Adrenal gland (tissue), 12 donors: ENCODE measurements around the gene POLE. TPM values are rescaled to one million over a fixed set of nuclear protein-coding genes. Genes with fewer than 3 reads are reported as not detected.
A peak's percentile ranks its signal among the peaks of the same experiment; 100 is the strongest.

Experiments
- DNase-seq, 7 donors: peaks; one replicate each; pipeline ENCODE4 v3.0.0-alpha.2; 2019 to 2020
- H3K27ac ChIP-seq, 5 donors: fragments of 200-600 bp; sonication (generic) in 4 of 5; 1 replicate in 3 of 5; 2 replicates in 2 of 5; pipeline versions ENCODE4 v1.5.1 to v1.8.0; 2016 to 2020; ENCODE audit warnings: mild to moderate bottlenecking in 1 of 5
- H3K27me3 ChIP-seq: fragments of 200-600 bp; 2 replicates; pipeline ENCODE4 v1.8.0; 2021
- H3K36me3 ChIP-seq, 2 donors: fragments of 200-600 bp; replicated peaks in 1 of 2; 1 replicate in 1 of 2; 2 replicates in 1 of 2; pipeline versions ENCODE4 v1.5.1 to v1.8.0; 2018 to 2022
- H3K4me1 ChIP-seq, 2 donors: fragments of 200-600 bp; replicated peaks in 1 of 2; 1 replicate in 1 of 2; 2 replicates in 1 of 2; pipeline versions ENCODE4 v1.5.1 to v1.8.0; 2018 to 2021
- H3K4me3 ChIP-seq, 4 donors: fragments of 200-600 bp; sonication (generic) in 3 of 4; one replicate each; pipeline ENCODE4 v1.5.1; 2016 to 2018
- H3K9me3 ChIP-seq, 3 donors: fragments of 200-600 bp; sonication (generic) in 1 of 3; replicated peaks in 1 of 3; 1 replicate in 2 of 3; 2 replicates in 1 of 3; pipeline versions ENCODE4 v1.5.1 to v1.8.0; 2016 to 2021
- CTCF ChIP-seq, 6 experiments: fragments of 450-650 bp in 4 of 6; fragments of 200-600 bp in 2 of 6; sonication (generic) in 1 of 6; IDR thresholded peaks; 1 replicate in 5 of 6; 2 replicates in 1 of 6; pipeline versions ENCODE4 v1.5.1 to v1.8.0; 2016 to 2021; ENCODE audit warnings: antibody characterized with exemption in 6 of 6, mild to moderate bottlenecking in 2 of 6, moderate library complexity in 1 of 6
- POLR2A ChIP-seq, 2 donors: fragments of 450-650 bp; IDR thresholded peaks; one replicate each; pipeline ENCODE4 v1.6.1; 2017; ENCODE audit warnings: antibody characterized with exemption in 2 of 2, mild to moderate bottlenecking in 2 of 2, moderate library complexity in 1 of 2
- WGBS, 4 donors: extraction: QIAGEN DNeasy Blood & Tissue Kit in 2 of 4; methylation state at CpG; one replicate each; pipeline versions ENCODE4 v1.1.5 to v1.1.7; 2013 to 2017; 5-methylcytosine and 5-hydroxymethylcytosine counted together
- intact Hi-C, 2 donors: fragments of 100-400 bp; cut with DNase I; formaldehyde crosslinking; loops; one replicate each; pipeline versions ENCODE4 v1.14.1 to v1.15.0; 2022 to 2023
- polyA plus RNA-seq, 3 donors: library from polyadenylated mRNA; stranded (reverse); fragments of 200-250 nt in 2 of 3; fragments of 350-450 nt in 1 of 3; fragmentation: Illumina TruSeq in 1 of 3; extraction: RNeasy Lipid Tissue Mini Kit (QIAGEN cat#74804) in 1 of 3; gene quantifications; one replicate each; pipeline ENCODE4 v1.2.3, GENCODE V29; 2013 to 2014
- total RNA-seq, 9 donors: library from RNA; depleted of rRNA in 4 of 9; stranded (reverse); fragments of >200 nt in 4 of 9; fragments of 120-200 nt in 1 of 9; fragmentation: NEBNext Ultra II Directional in 1 of 9; extraction: Animal tissue kit (Norgen Biotek cat#: 25700) in 1 of 9; gene quantifications; one replicate each; pipeline versions ENCODE4 v1.1.0 to v1.2.4, GENCODE V29; 2013 to 2023
- donor health status: healthy with polysubstance abuse.
- donor health status: Bipolar disorder and iron deficiency.
- donor health status: DM: yes; HTN: yes; CAD: no.
- donor health status: DM: no; HTN: no; CAD: no.
- donor health status: DM: no; HTN: no; CAD: no.
- donor health status: DM: yes; HTN: yes; CAD: no.

Gene POLE
- total and polyA plus RNA-seq, 12 donors: 4.0 to 43.2 (median 16.1) TPM

- peaks cover 0 to 77% of the 10 kb centered on the region in 2 donors for H3K36me3 ChIP-seq
- intact Hi-C loops: no loop called here
- H3K4me3 ChIP-seq: no peak overlapping the region
- peak overlapping the region in 4 of 5 donors; percentile 17 to 84 (median 62) for H3K27ac ChIP-seq
- WGBS, 4 donors: 55 to 72% (median 59%) methylated on average over 24 of the region's 24 CpGs
- DNase-seq: peak; percentile 67 to 86 (median 77)
- peaks cover 5% of the 10 kb centered on the region in 2 donors for H3K4me1 ChIP-seq
- H3K27me3 ChIP-seq: no peaks in the 10 kb centered on the region
- TF ChIP-seq POLR2A (IDR thresholded peaks at IDR 0.05) (peak in 1 of 2 donors; percentile 6), CTCF (IDR thresholded peaks at IDR 0.05) (no peak)
- no peaks in the 10 kb centered on the region for H3K9me3 ChIP-seq
Measured at GRCh38 chr12:132729541-132730320, 42.6 kb upstream of the POLE start.

GRCh38 chr12:132728502-132728901 lies 41.4 kb upstream of the POLE start:
- H3K4me3 ChIP-seq: no peak overlapping the region
- no peak for TF ChIP-seq CTCF (IDR thresholded peaks at IDR 0.05)
- no peak for TF ChIP-seq POLR2A (IDR thresholded peaks at IDR 0.05)
- no peak for DNase-seq
- H3K27me3 ChIP-seq: no peaks in the 10 kb centered on the region
- WGBS, 4 donors: 81 to 94% (median 87%) methylated on average over 3 to 7 of the region's 7 CpGs
- H3K9me3 ChIP-seq: no peaks in the 10 kb centered on the region
- H3K36me3 ChIP-seq: peaks cover 0 to 77% of the 10 kb centered on the region in 2 donors
- peak overlapping the region in 1 of 5 donors; percentile 16 for H3K27ac ChIP-seq
- intact Hi-C loops: no loop called here
- peaks cover 5 to 12% of the 10 kb centered on the region in 2 donors for H3K4me1 ChIP-seq

GRCh38 chr12:132727091-132727794 lies 40.1 kb upstream of the POLE start:
- DNase-seq: no peak
- no peak overlapping the region for H3K4me3 ChIP-seq
- intact Hi-C loops: no loop called here
- TF ChIP-seq POLR2A (IDR thresholded peaks at IDR 0.05): no peak
- TF ChIP-seq CTCF (IDR thresholded peaks at IDR 0.05): no peak
- H3K36me3 ChIP-seq: peaks cover 0 to 79% of the 10 kb centered on the region in 2 donors
- no peaks in the 10 kb centered on the region for H3K27me3 ChIP-seq
- WGBS, 4 donors: 93 to 97% (median 95%) methylated on average over 26 to 37 of the region's 37 CpGs
- H3K27ac ChIP-seq: no peak overlapping the region
- peaks cover 5 to 13% of the 10 kb centered on the region in 2 donors for H3K4me1 ChIP-seq
- H3K9me3 ChIP-seq: no peaks in the 10 kb centered on the region

- intact Hi-C loops: no loop called here
- TF ChIP-seq CTCF (IDR thresholded peaks at IDR 0.05) (no peak), POLR2A (IDR thresholded peaks at IDR 0.05) (no peak)
- Histone ChIP-seq H3K27ac (no peak overlapping the region), H3K4me1 (peaks cover 5 to 13% of the 10 kb centered on the region in 2 donors), H3K36me3 (peaks cover 0 to 77% of the 10 kb centered on the region in 2 donors), H3K4me3 (no peak overlapping the region), H3K27me3 (no peaks in the 10 kb centered on the region), H3K9me3 (no peaks in the 10 kb centered on the region)
- WGBS, 4 donors: 96 to 97% (median 96%) methylated on average over 12 of the region's 12 CpGs
- DNase-seq: no peak
Measured at GRCh38 chr12:132726386-132726785, 39.2 kb upstream of the POLE start.
